Measurements from ENCODE around the gene TCL1B. TPM values are rescaled to one million over a fixed set of nuclear protein-coding genes. Genes with fewer than 3 reads are reported as not detected.

Gene TCL1B
- total RNA-seq, 1 experiment from 2014 or later: 3.6 TPM

DNA sequence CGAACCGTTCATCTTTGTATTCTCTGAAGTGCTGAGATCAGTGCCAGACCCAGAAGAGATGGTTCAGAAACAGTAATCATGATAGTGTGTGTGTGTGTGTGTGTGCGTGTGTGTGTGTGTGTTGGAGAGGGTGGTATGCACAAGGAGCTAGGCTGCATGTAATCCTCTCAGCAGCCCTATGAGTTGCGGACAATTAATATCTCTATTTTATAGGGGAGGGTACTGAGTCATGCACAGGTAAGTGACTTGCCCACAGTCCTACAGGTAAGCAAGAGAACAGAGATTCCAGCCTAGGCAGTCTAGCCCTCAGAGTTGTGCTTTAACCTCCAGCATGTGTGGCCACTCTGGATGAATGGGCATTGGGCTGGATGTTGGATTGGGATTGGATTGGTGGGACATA, 55.6 kb downstream of the TCL1B start:
- Histone ChIP-seq H3K14ac (ENCODE audit: insufficient read depth, low read length) (no peak overlapping the region), H3K27ac (ENCODE audit: insufficient read length, low read depth, low read length) (no peak overlapping the region), H2AK5ac (ENCODE audit: insufficient read length, low read length) (no peak overlapping the region), H3K79me1 (ENCODE audit: insufficient read depth, low read depth, low read length, poor library complexity, severe bottlenecking) (no peaks in the 10 kb centered on the region), H3K4ac (ENCODE audit: low read depth, low read length) (no peak overlapping the region), H3K9me3 (ENCODE audit: control insufficient read depth, low read depth, low read length) (no peaks in the 10 kb centered on the region), H2AFZ (ENCODE audit: low read length) (no peak overlapping the region), H2BK120ac (ENCODE audit: low read depth, low read length, poor library complexity, severe bottlenecking) (no peak overlapping the region), H3K79me2 (ENCODE audit: insufficient read depth, low read length) (no peaks in the 10 kb centered on the region), H2BK20ac (ENCODE audit: low read depth, low read length, poor library complexity, severe bottlenecking) (no peak overlapping the region), H3K56ac (ENCODE audit: insufficient read length, low read depth, low read length) (no peak overlapping the region), H3K9ac (ENCODE audit: extremely low read depth, insufficient read length, low read length) (no peak overlapping the region), H3K23ac (ENCODE audit: insufficient read length, low read depth, low read length) (no peak overlapping the region), H4K91ac (ENCODE audit: insufficient read length, low read depth, low read length) (no peak overlapping the region), H4K20me1 (ENCODE audit: control insufficient read depth, insufficient read depth, insufficient read length) (no peaks in the 10 kb centered on the region), H3T11ph (ENCODE audit: low read length) (no peak overlapping the region), H3K4me1 (ENCODE audit: insufficient read depth, low read length) (no peaks in the 10 kb centered on the region), H2BK5ac (ENCODE audit: insufficient read length, low read length) (no peak overlapping the region), H3K23me2 (ENCODE audit: insufficient read length, low read depth, low read length, poor library complexity, severe bottlenecking) (no peaks in the 10 kb centered on the region), H2BK12ac (ENCODE audit: insufficient read length, low read depth, low read length) (no peak overlapping the region), H2BK15ac (ENCODE audit: low read depth, low read length) (no peak overlapping the region), H4K8ac (replicated peaks; ENCODE audit: insufficient read length, low read depth, low read length) (no peak overlapping the region), H4K5ac (ENCODE audit: insufficient read length, low read depth, low read length) (no peak overlapping the region), H3K18ac (ENCODE audit: insufficient read length, low read depth, low read length) (no peak overlapping the region), H3K27me3 (ENCODE audit: insufficient read depth, low read length) (no peaks in the 10 kb centered on the region), H3K4me2 (ENCODE audit: insufficient read depth, insufficient read length, low read length) (no peak overlapping the region)
- Mint-ChIP-seq H3K27me3 (ENCODE audit: low read depth) (peaks cover 47% of the 10 kb centered on the region), H3K9me3 (no peaks in the 10 kb centered on the region; a peak in 1 of 5 replicates), H3K4me1 (no peaks in the 10 kb centered on the region), H3K36me3 (ENCODE audit: insufficient read depth in 1 of 3, low read depth in 3 of 3) (no peaks in the 10 kb centered on the region), H3K27ac (no peak overlapping the region), H3K4me3 (no peak overlapping the region)
- no peak for TF ChIP-seq CTCF (conservative IDR thresholded peaks at IDR 0.05)
- WGBS (ENCODE audit: extremely low coverage, insufficient read length, low lambda C conversion rate): no CpG with 5 or more reads among the region's 4 CpGs
- no peak for DNase-seq

Other genes starting within 250 kb of the TCL1B start
- gene SYNE3, start 169.8 kb upstream of the TCL1B start, total RNA-seq (2021): 0.11 and 0.13 TPM in 2 replicates
- 62.2 and 64.0 TPM in 2 replicates for gene GLRX5, start 151.4 kb upstream of the TCL1B start, total RNA-seq (2021)
- gene TCL1A, start 27.7 kb downstream of the TCL1B start, total RNA-seq (2021): 0.31 TPM in 1 of 2 replicates, not detected in the other
- gene TUNAR, start 190.4 kb downstream of the TCL1B start, total RNA-seq (2021): 25.6 and 26.2 TPM in 2 replicates